Measurements from ENCODE around the gene LHX4.

Gene LHX4

DNA sequence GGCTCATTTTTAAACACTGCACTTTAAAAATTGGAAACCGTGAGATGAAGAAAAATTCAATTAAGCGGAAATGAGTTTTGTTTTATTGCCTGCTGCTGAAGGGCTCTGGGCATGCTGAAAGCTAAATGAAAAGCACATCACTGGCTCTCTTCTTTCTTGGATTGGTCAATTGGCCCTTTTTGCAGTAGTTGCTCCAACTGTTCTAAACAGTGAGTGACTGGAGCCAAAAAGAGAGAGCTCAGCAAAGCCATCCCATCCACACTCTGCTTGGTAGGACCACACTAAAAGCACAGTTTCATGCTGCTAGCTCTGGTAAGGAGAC is 48.1 kb downstream of the LHX4 start:
- H3K4me3 ChIP-seq (ENCODE audit: low read depth, low read length), result no peak overlapping the region
- TF ChIP-seq, protein P1, sequence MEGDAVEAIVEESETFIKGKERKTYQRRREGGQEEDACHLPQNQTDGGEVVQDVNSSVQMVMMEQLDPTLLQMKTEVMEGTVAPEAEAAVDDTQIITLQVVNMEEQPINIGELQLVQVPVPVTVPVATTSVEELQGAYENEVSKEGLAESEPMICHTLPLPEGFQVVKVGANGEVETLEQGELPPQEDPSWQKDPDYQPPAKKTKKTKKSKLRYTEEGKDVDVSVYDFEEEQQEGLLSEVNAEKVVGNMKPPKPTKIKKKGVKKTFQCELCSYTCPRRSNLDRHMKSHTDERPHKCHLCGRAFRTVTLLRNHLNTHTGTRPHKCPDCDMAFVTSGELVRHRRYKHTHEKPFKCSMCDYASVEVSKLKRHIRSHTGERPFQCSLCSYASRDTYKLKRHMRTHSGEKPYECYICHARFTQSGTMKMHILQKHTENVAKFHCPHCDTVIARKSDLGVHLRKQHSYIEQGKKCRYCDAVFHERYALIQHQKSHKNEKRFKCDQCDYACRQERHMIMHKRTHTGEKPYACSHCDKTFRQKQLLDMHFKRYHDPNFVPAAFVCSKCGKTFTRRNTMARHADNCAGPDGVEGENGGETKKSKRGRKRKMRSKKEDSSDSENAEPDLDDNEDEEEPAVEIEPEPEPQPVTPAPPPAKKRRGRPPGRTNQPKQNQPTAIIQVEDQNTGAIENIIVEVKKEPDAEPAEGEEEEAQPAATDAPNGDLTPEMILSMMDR (IDR thresholded peaks at IDR 0.05; ENCODE audit: control insufficient read depth, extremely low read depth, insufficient read depth), result no peak
- DNase-seq (ENCODE audit: low read depth), result no peak

DNA sequence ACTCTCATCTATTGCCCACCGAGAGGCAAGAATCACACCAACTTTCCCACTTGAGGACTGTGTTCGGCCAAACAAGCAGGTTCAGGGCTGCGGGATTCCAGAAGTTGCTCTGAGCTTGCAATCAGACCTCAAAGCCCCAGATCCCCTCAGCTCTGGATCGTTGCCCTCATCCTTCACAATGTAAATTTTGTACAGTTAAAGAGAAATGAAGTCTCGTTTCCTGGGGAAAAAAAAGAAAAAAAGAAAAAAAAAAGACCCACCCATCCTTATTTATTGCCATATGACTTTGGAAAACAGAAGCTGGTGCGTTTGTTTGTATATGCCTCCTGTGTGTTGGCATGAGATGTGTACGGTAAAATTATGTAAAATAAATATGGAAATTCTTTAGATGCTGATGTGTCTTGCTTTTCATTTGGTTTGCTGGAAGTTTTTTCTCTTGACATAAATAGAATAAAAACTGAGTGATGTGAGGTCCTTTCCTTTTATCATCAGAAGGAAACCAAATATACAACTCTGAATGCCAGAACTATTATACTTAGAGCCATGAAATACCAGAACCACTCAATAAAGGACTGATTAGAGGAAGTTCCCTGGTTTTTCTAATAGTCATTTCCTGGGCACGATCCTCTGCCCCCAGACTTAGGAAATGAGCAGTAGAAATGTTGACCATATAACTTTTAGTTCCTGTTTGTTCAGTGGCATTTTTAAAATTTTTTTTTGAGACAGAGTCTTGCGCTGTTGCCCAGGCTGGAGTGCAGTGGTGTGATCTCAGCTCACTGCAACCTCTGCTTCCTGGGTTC is 48.7 kb downstream of the LHX4 start:
- no peak overlapping the region for H3K4me3 ChIP-seq (ENCODE audit: low read depth, low read length)
- no peak for DNase-seq (ENCODE audit: low read depth)
- TF ChIP-seq, protein P1 (IDR thresholded peaks at IDR 0.05; ENCODE audit: control insufficient read depth, extremely low read depth, insufficient read depth), result no peak

DNA sequence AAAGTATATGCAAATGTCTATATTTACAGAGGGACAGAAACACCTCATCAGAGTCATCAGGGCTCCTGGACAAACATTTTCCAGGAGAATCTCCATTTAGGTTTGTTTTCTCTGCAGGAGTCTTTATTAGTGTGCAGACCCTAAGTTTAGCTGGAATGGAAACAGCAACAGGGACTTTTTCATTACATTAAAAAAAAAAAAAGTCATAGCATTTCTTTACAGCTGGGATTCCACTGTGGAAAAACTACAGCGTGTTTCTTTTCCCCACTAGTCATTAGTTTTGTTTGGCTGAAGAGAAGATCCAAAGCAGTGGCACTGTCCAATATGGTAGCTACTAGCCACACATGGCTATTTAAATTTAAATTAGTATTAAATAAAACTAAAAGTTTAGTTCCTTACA is 49.6 kb downstream of the LHX4 start:
- H3K4me3 ChIP-seq (ENCODE audit: low read depth, low read length), result no peak overlapping the region
- no peak for DNase-seq (ENCODE audit: low read depth)
- TF ChIP-seq, protein P1 (IDR thresholded peaks at IDR 0.05; ENCODE audit: control insufficient read depth, extremely low read depth, insufficient read depth), result no peak

DNA sequence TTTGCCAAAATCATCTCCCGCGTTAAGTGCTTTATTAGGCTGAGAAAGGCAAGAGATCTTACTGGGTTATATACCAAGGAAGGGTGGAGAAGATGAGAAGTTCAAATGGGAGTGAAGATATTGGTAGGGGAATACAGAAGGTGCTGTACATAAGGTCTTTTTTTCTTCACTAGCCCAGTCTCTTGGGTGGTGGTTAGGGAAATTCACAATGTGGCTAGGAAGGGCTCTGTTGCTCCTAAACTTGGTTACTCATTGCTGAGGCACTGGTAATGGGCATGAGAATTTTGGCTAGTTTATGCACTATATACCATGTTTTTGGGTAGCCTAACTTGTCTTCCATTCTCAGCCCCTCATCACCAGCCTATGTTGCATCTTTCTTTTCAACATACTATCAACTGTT is 50.6 kb downstream of the LHX4 start:
- TF ChIP-seq, protein P1 (IDR thresholded peaks at IDR 0.05; ENCODE audit: control insufficient read depth, extremely low read depth, insufficient read depth), result no peak
- H3K4me3 ChIP-seq (ENCODE audit: low read depth, low read length), result no peak overlapping the region
- DNase-seq (ENCODE audit: low read depth), result no peak

DNA sequence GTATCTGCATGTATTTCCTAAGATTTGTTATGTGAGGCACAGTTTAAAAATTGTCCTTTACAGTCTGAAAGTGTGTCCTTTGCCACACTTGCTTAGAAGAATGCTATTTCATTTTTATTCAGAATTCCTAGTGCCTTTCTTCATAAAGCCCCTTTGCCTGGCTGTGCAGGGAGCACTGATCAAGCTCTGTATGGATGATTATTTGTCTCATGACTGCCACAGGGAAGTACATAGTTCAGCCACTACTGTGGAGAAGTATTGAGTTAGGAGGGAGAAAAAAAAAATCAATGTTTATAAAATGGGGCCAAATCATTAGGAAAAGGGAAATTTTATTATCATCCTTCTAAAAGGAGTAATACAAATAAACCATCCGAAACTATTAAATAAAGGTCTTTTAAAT is 51.4 kb downstream of the LHX4 start:
- DNase-seq (ENCODE audit: low read depth), result no peak
- no peak overlapping the region for H3K4me3 ChIP-seq (ENCODE audit: low read depth, low read length)
- TF ChIP-seq, protein P1 (IDR thresholded peaks at IDR 0.05; ENCODE audit: control insufficient read depth, extremely low read depth, insufficient read depth), result no peak

DNA sequence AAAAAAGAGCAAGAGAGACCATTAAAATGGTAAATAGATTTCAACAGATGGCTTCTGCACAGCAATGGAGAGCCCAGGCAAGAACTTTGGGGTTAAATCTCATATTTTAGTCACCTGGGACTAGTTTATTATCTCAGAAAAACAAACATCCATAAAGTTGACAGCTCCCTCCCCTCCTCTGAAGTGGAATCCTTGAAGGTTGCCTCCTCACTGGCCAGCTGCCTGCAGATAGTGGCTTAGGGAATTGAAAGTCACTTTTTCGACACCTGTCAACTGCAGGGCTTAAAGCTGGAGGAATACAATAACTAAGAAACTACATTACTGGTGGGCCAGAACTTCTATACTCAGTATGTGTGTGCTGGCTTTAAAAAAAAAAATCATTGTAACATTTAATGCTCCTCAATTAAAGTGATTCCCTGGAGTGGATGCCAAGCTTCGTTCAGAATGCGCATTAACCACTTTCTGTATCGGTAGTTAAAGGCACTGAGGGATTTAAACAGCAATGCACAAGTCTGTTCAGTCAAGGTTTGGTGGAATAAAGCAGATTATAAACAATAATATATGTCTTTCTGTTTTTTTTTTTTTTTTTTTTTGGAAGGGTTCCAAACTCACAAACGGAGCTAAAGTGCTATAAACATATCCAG is 52.5 kb downstream of the LHX4 start:
- H3K4me3 ChIP-seq (ENCODE audit: low read depth, low read length), result no peak overlapping the region
- no peak for DNase-seq (ENCODE audit: low read depth)
- TF ChIP-seq, protein P1 (IDR thresholded peaks at IDR 0.05; ENCODE audit: control insufficient read depth, extremely low read depth, insufficient read depth), result no peak

Measured in LNCaP clone FGC (cell line).